ENCODE data around the gene LRRC71.

Gene LRRC71

DNA sequence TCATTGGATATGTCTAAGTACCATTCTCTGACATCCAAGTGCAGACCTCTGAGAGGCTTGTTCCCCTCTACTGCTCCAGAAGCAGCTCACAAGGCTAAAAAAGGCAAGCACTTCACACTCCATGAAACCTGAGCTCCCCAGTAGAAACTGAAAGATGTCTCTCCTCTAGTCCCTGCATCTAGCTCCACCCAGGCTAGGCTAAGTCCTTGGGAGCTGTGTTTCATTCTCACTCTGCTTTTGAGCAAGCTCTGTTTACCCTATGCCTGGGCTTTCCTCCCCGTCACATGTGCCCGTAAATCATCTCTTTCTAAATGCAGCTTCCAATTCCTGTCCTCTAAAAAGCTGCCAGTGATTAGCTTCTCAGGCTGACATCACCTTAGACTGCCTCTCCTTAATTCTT is 39.0 kb downstream of the LRRC71 start:
- Histone ChIP-seq H2AFZ (ENCODE audit: low read depth, low read length) (no peak overlapping the region), H3K27me3 (ENCODE audit: low read depth, low read length) (no peaks in the 10 kb centered on the region), H3K4me2 (ENCODE audit: low read length) (no peak overlapping the region), H3K9ac (ENCODE audit: low read length) (no peak overlapping the region), H3K79me2 (ENCODE audit: low read length) (no peaks in the 10 kb centered on the region), H4K20me1 (ENCODE audit: insufficient read depth, low read length) (no peaks in the 10 kb centered on the region), H3K27ac (ENCODE audit: low read length) (no peak overlapping the region), H3K4me1 (ENCODE audit: low read length) (peaks cover 7% of the 10 kb centered on the region; the same call in 1 of the 2 replicates), H3K36me3 (replicated peaks; ENCODE audit: low read depth, low read length) (peaks cover 15% of the 10 kb centered on the region), H3K9me3 (ENCODE audit: insufficient read depth, low read length) (no peaks in the 10 kb centered on the region), H3K4me3 (ENCODE audit: low read length) (no peak overlapping the region)
- TF ChIP-seq EZH2phosphoT487 (IDR thresholded peaks at IDR 0.05; ENCODE audit: low read depth): no peak
- TF ChIP-seq, protein P1, sequence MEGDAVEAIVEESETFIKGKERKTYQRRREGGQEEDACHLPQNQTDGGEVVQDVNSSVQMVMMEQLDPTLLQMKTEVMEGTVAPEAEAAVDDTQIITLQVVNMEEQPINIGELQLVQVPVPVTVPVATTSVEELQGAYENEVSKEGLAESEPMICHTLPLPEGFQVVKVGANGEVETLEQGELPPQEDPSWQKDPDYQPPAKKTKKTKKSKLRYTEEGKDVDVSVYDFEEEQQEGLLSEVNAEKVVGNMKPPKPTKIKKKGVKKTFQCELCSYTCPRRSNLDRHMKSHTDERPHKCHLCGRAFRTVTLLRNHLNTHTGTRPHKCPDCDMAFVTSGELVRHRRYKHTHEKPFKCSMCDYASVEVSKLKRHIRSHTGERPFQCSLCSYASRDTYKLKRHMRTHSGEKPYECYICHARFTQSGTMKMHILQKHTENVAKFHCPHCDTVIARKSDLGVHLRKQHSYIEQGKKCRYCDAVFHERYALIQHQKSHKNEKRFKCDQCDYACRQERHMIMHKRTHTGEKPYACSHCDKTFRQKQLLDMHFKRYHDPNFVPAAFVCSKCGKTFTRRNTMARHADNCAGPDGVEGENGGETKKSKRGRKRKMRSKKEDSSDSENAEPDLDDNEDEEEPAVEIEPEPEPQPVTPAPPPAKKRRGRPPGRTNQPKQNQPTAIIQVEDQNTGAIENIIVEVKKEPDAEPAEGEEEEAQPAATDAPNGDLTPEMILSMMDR (IDR thresholded peaks at IDR 0.05; ENCODE audit: low read depth, low read length): no peak

DNA sequence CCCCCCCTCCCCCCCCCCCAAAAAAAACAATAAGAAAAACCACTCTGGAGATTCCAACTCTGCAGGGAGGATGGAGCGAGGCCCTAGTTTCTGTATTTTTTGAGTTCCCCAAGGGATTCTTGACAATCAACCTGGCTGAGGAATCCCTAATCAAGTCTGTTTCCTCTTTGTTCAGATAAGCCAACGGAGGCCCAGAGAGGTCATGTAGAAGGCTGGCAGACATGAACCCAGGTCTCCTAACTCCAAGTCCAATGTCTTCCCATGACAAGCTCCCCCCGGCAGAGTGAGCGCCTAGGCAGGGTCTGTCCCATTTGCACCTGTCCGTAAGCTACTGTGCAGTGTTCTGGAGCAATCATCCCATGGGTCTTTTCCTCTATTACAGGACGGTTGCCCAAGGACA is 39.5 kb downstream of the LRRC71 start:
- Histone ChIP-seq H3K79me2 (ENCODE audit: low read length) (no peaks in the 10 kb centered on the region), H3K9ac (ENCODE audit: low read length) (no peak overlapping the region), H3K4me1 (ENCODE audit: low read length) (peaks cover 7% of the 10 kb centered on the region; the same call in 1 of the 2 replicates), H3K4me3 (ENCODE audit: low read length) (no peak overlapping the region), H3K27me3 (ENCODE audit: low read depth, low read length) (no peaks in the 10 kb centered on the region), H3K36me3 (replicated peaks; ENCODE audit: low read depth, low read length) (peaks cover 15% of the 10 kb centered on the region), H4K20me1 (ENCODE audit: insufficient read depth, low read length) (no peaks in the 10 kb centered on the region), H3K27ac (ENCODE audit: low read length) (no peak overlapping the region), H3K9me3 (ENCODE audit: insufficient read depth, low read length) (no peaks in the 10 kb centered on the region), H3K4me2 (ENCODE audit: low read length) (no peak overlapping the region), H2AFZ (ENCODE audit: low read depth, low read length) (no peak overlapping the region)
- TF ChIP-seq, protein P1 (IDR thresholded peaks at IDR 0.05; ENCODE audit: low read depth, low read length): no peak
- TF ChIP-seq EZH2phosphoT487 (IDR thresholded peaks at IDR 0.05; ENCODE audit: low read depth): no peak

DNA sequence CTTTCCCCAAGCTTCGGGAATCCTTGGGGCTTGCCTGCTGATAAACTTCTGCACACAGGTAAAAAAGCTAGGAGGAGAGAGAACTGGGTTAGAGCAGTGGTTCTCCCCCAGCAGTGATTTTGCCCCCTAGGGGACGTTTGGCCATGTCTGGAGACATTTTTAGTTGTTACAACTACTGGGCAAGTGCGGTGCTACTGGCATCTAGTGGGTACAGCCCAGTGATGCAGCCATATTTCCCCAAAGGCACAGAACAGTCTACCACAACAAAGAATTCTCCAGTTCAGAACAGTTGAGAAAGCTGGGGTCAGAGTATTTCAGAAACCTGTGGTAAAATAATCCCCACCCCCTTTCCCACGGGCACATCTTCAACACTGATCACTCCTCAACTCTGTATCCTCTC is 41.3 kb downstream of the LRRC71 start:
- Histone ChIP-seq H3K27ac (ENCODE audit: low read length) (no peak overlapping the region), H3K4me2 (ENCODE audit: low read length) (no peak overlapping the region), H4K20me1 (ENCODE audit: insufficient read depth, low read length) (no peaks in the 10 kb centered on the region), H3K79me2 (ENCODE audit: low read length) (no peaks in the 10 kb centered on the region), H3K36me3 (replicated peaks; ENCODE audit: low read depth, low read length) (peaks cover 15% of the 10 kb centered on the region), H3K4me3 (ENCODE audit: low read length) (no peak overlapping the region), H3K9me3 (ENCODE audit: insufficient read depth, low read length) (no peaks in the 10 kb centered on the region), H2AFZ (ENCODE audit: low read depth, low read length) (no peak overlapping the region), H3K9ac (ENCODE audit: low read length) (no peak overlapping the region), H3K27me3 (ENCODE audit: low read depth, low read length) (no peaks in the 10 kb centered on the region), H3K4me1 (ENCODE audit: low read length) (peaks cover 7% of the 10 kb centered on the region; the same call in 1 of the 2 replicates)
- no peak for TF ChIP-seq EZH2phosphoT487 (IDR thresholded peaks at IDR 0.05; ENCODE audit: low read depth)
- TF ChIP-seq, protein P1 (IDR thresholded peaks at IDR 0.05; ENCODE audit: low read depth, low read length): peak; percentile 43

DNA sequence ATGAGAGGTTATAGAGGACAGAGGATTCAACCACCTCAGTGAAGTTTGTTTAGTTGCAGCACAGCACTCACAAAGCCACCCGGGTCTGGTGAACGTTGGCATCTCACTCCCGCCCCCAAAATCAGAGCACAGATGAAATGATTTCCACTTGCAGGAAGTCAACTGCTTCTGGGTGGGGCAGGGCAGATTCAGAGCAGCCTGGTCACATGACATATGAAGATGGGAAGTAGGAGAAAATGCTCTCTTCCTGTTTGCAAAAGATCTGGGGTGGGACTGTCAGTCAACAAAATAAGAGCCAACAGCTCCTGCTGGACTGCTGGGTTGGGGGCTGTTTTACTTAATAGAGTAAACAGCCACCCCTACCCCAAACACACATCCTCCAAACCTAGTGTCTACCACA is 43.2 kb downstream of the LRRC71 start:
- Histone ChIP-seq H3K4me3 (ENCODE audit: low read length) (no peak overlapping the region), H4K20me1 (ENCODE audit: insufficient read depth, low read length) (no peaks in the 10 kb centered on the region), H3K9me3 (ENCODE audit: insufficient read depth, low read length) (no peaks in the 10 kb centered on the region), H3K79me2 (ENCODE audit: low read length) (no peaks in the 10 kb centered on the region), H3K4me2 (ENCODE audit: low read length) (no peak overlapping the region), H3K27me3 (ENCODE audit: low read depth, low read length) (no peaks in the 10 kb centered on the region), H3K4me1 (ENCODE audit: low read length) (peaks cover 7% of the 10 kb centered on the region; the same call in 1 of the 2 replicates), H3K36me3 (replicated peaks; ENCODE audit: low read depth, low read length) (peaks cover 9% of the 10 kb centered on the region), H3K27ac (ENCODE audit: low read length) (no peak overlapping the region), H3K9ac (ENCODE audit: low read length) (no peak overlapping the region), H2AFZ (ENCODE audit: low read depth, low read length) (no peak overlapping the region)
- no peak for TF ChIP-seq EZH2phosphoT487 (IDR thresholded peaks at IDR 0.05; ENCODE audit: low read depth)
- TF ChIP-seq, protein P1 (IDR thresholded peaks at IDR 0.05; ENCODE audit: low read depth, low read length): no peak
